GM19240 (cell line): ENCODE data around the gene TIAM1.

Experiments used
- DNase-seq: peaks from one replicate; pipeline ENCODE4 v3.0.0; 2011; ENCODE audit warnings: low spot score; ENCODE audit not compliant: insufficient read length

Gene TIAM1

GRCh38 chr21:31176080-31176551 is 167.9 kb downstream of the TIAM1 start:
- DNase-seq: no peak

GRCh38 chr21:31173881-31174555 is 170.0 kb downstream of the TIAM1 start:
- DNase-seq: no peak

- DNase-seq: no peak
Measured at GRCh38 chr21:31172328-31172727, 171.7 kb downstream of the TIAM1 start.

GRCh38 chr21:31164713-31165694 is 179.1 kb downstream of the TIAM1 start:
- no peak for DNase-seq

GRCh38 chr21:31162827-31163226 is 181.2 kb downstream of the TIAM1 start:
- no peak for DNase-seq

GRCh38 chr21:31162079-31162699 is 181.9 kb downstream of the TIAM1 start:
- DNase-seq: no peak

- DNase-seq: no peak
Measured at GRCh38 chr21:31161157-31161556, 182.9 kb downstream of the TIAM1 start.

- DNase-seq: no peak
Measured at GRCh38 chr21:31159808-31160207, 184.3 kb downstream of the TIAM1 start.

GRCh38 chr21:31158789-31159581 is 185.1 kb downstream of the TIAM1 start:
- DNase-seq: no peak

GRCh38 chr21:31157756-31158155 is 186.3 kb downstream of the TIAM1 start:
- DNase-seq: no peak

- no peak for DNase-seq
Measured at GRCh38 chr21:31156662-31157061, 187.4 kb downstream of the TIAM1 start.

- no peak for DNase-seq
Measured at GRCh38 chr21:31156169-31156568, 187.9 kb downstream of the TIAM1 start.

- no peak for DNase-seq
Measured at GRCh38 chr21:31151156-31152045, 192.7 kb downstream of the TIAM1 start.

- DNase-seq: no peak
Measured at GRCh38 chr21:31145274-31145673, 198.8 kb downstream of the TIAM1 start.

GRCh38 chr21:31143036-31143435 is 201.0 kb downstream of the TIAM1 start:
- no peak for DNase-seq

GRCh38 chr21:31142600-31142999 is 201.5 kb downstream of the TIAM1 start:
- no peak for DNase-seq

GRCh38 chr21:31141389-31142000 is 202.6 kb downstream of the TIAM1 start:
- DNase-seq: no peak

GRCh38 chr21:31140676-31141075 is 203.4 kb downstream of the TIAM1 start:
- no peak for DNase-seq

GRCh38 chr21:31140025-31140424 is 204.0 kb downstream of the TIAM1 start:
- DNase-seq: no peak

- no peak for DNase-seq
Measured at GRCh38 chr21:31137960-31138359, 206.1 kb downstream of the TIAM1 start.
